Body of pancreas (tissue), 4 donors: ENCODE measurements around the gene SRXN1.

Experiments used
- POLR2A ChIP-seq, 3 donors: fragments of 450-650 bp; IDR thresholded peaks; one replicate each; pipeline ENCODE4 v1.6.1; 2016; ENCODE audit warnings: antibody characterized with exemption in 3 of 3, mild to moderate bottlenecking in 2 of 3
- TF ChIP-seq, protein P1 (sequence below), 7 experiments: fragments of 450-650 bp in 4 of 7; fragments of 200-600 bp in 3 of 7; sonication (generic) in 3 of 7; IDR thresholded peaks; one replicate each; pipeline ENCODE4 v1.5.1; 2016 to 2019; ENCODE audit warnings: antibody characterized with exemption in 7 of 7

GRCh38 chr20:607476-607875 lies 45.5 kb downstream of the SRXN1 start:
- TF ChIP-seq, protein P1, sequence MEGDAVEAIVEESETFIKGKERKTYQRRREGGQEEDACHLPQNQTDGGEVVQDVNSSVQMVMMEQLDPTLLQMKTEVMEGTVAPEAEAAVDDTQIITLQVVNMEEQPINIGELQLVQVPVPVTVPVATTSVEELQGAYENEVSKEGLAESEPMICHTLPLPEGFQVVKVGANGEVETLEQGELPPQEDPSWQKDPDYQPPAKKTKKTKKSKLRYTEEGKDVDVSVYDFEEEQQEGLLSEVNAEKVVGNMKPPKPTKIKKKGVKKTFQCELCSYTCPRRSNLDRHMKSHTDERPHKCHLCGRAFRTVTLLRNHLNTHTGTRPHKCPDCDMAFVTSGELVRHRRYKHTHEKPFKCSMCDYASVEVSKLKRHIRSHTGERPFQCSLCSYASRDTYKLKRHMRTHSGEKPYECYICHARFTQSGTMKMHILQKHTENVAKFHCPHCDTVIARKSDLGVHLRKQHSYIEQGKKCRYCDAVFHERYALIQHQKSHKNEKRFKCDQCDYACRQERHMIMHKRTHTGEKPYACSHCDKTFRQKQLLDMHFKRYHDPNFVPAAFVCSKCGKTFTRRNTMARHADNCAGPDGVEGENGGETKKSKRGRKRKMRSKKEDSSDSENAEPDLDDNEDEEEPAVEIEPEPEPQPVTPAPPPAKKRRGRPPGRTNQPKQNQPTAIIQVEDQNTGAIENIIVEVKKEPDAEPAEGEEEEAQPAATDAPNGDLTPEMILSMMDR (IDR thresholded peaks at IDR 0.05), result no peak
- TF ChIP-seq POLR2A (IDR thresholded peaks at IDR 0.05), result no peak
